Measurements from ENCODE around the gene ZP2. TPM values are rescaled to one million over a fixed set of nuclear protein-coding genes. Genes with fewer than 3 reads are reported as not detected.

The ZP2 gene
- total RNA-seq, 1 experiment from 2014 or later, result not detected

GRCh38 chr16:21239646-21240045 lies 28.3 kb upstream of the ZP2 start:
- Histone ChIP-seq H2BK20ac (ENCODE audit: low read depth, low read length, poor library complexity, severe bottlenecking) (no peak overlapping the region), H2BK12ac (ENCODE audit: insufficient read length, low read depth, low read length) (no peak overlapping the region), H3T11ph (ENCODE audit: low read length) (no peak overlapping the region), H3K18ac (ENCODE audit: insufficient read length, low read depth, low read length) (no peak overlapping the region), H3K23me2 (ENCODE audit: insufficient read length, low read depth, low read length, poor library complexity, severe bottlenecking) (no peaks in the 10 kb centered on the region), H3K23ac (ENCODE audit: insufficient read length, low read depth, low read length) (no peak overlapping the region), H3K27me3 (ENCODE audit: insufficient read depth, low read length) (no peaks in the 10 kb centered on the region), H3K14ac (ENCODE audit: insufficient read depth, low read length) (no peak overlapping the region), H3K9ac (ENCODE audit: extremely low read depth, insufficient read length, low read length) (no peak overlapping the region), H3K9me3 (ENCODE audit: control insufficient read depth, low read depth, low read length) (no peaks in the 10 kb centered on the region), H2BK120ac (ENCODE audit: low read depth, low read length, poor library complexity, severe bottlenecking) (no peak overlapping the region), H4K5ac (ENCODE audit: insufficient read length, low read depth, low read length) (no peak overlapping the region), H4K8ac (replicated peaks; ENCODE audit: insufficient read length, low read depth, low read length) (no peak overlapping the region), H3K79me1 (ENCODE audit: insufficient read depth, low read depth, low read length, poor library complexity, severe bottlenecking) (no peaks in the 10 kb centered on the region), H3K4ac (ENCODE audit: low read depth, low read length) (no peak overlapping the region), H2AK5ac (ENCODE audit: insufficient read length, low read length) (no peak overlapping the region), H3K4me1 (ENCODE audit: insufficient read depth, low read length) (no peaks in the 10 kb centered on the region), H2AFZ (ENCODE audit: low read length) (no peak overlapping the region), H3K4me2 (ENCODE audit: insufficient read depth, insufficient read length, low read length) (no peak overlapping the region), H3K56ac (ENCODE audit: insufficient read length, low read depth, low read length) (no peak overlapping the region), H2BK5ac (ENCODE audit: insufficient read length, low read length) (no peak overlapping the region), H4K20me1 (ENCODE audit: control insufficient read depth, insufficient read depth, insufficient read length) (no peaks in the 10 kb centered on the region), H3K27ac (ENCODE audit: insufficient read length, low read depth, low read length) (no peak overlapping the region), H4K91ac (ENCODE audit: insufficient read length, low read depth, low read length) (no peak overlapping the region), H2BK15ac (ENCODE audit: low read depth, low read length) (no peak overlapping the region), H3K79me2 (ENCODE audit: insufficient read depth, low read length) (no peaks in the 10 kb centered on the region)
- Mint-ChIP-seq H3K27me3 (ENCODE audit: low read depth) (no peaks in the 10 kb centered on the region; the same call in 1 of the 2 replicates), H3K27ac (no peak overlapping the region), H3K36me3 (ENCODE audit: insufficient read depth in 1 of 3, low read depth in 3 of 3) (no peaks in the 10 kb centered on the region), H3K9me3 (no peaks in the 10 kb centered on the region), H3K4me3 (no peak overlapping the region), H3K4me1 (no peaks in the 10 kb centered on the region)
- DNase-seq, result no peak
- TF ChIP-seq CTCF (conservative IDR thresholded peaks at IDR 0.05), result no peak
- WGBS (ENCODE audit: extremely low coverage, insufficient read length, low lambda C conversion rate), result no CpG with 5 or more reads among the region's 4 CpGs
